Measurements from ENCODE around the gene XXYLT1. TPM values are rescaled to one million over a fixed set of nuclear protein-coding genes. Genes with fewer than 3 reads are reported as not detected.

Gene XXYLT1
- total and polyA plus RNA-seq, 12 donors: 6.2 to 14.6 (median 9.3) TPM

DNA sequence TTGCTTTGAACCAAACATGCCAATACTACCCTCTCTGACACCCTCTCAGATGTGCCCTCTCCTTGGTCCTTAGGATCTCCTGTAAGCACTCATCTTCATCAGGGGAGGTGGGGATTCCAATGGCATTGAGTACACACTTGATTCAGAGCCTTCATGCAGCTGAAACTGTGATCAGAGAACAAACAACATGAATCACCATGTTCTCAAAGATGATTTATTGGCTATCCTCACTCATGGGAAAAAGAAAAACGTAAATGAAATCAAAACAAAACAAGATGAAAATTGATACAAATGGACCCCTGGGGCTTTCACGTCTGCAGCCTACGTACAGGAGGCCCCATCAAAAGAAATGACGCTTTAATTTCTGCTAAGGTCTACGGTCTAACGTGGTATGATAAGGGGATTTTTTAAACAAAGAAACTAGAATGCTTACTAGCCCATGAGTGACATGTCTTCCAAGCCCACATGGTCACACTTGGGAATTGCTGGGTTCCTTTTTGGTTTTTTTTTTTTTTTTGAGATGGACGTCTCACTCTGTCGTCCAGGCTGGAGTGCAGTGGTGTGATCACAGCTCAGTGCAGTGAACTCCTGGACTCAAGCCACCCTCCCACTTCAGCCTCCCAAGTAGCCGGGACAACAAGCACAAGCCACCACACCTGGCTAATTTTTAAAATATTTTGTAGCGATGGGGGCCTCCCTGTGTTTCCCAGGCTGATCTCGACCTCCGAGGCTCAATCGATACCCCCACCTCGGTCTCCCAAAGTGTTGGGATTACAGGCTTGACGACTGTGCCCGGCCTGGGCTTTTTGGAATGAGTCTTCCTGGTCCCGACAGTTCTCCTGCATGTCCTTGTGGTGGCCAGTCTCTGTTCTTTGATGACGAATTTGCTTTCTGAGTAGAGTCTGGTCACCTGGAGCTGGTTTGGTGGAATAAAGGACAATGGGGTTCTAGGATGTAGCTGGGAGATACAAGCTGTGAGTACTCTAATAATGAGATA is 202.6 kb downstream of the XXYLT1 start:
- Histone ChIP-seq H3K9me3 (replicated peaks in 1 of 3) (no peaks in the 10 kb centered on the region), H3K4me1 (replicated peaks in 1 of 2) (no peaks in the 10 kb centered on the region), H3K4me3 (no peak overlapping the region), H3K27me3 (no peaks in the 10 kb centered on the region), H3K36me3 (replicated peaks in 1 of 2) (peaks cover 0 to 8% of the 10 kb centered on the region in 2 donors), H3K27ac (no peak overlapping the region)
- TF ChIP-seq POLR2A (IDR thresholded peaks at IDR 0.05): no peak
- TF ChIP-seq, protein P1, sequence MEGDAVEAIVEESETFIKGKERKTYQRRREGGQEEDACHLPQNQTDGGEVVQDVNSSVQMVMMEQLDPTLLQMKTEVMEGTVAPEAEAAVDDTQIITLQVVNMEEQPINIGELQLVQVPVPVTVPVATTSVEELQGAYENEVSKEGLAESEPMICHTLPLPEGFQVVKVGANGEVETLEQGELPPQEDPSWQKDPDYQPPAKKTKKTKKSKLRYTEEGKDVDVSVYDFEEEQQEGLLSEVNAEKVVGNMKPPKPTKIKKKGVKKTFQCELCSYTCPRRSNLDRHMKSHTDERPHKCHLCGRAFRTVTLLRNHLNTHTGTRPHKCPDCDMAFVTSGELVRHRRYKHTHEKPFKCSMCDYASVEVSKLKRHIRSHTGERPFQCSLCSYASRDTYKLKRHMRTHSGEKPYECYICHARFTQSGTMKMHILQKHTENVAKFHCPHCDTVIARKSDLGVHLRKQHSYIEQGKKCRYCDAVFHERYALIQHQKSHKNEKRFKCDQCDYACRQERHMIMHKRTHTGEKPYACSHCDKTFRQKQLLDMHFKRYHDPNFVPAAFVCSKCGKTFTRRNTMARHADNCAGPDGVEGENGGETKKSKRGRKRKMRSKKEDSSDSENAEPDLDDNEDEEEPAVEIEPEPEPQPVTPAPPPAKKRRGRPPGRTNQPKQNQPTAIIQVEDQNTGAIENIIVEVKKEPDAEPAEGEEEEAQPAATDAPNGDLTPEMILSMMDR (IDR thresholded peaks at IDR 0.05): no peak
- 87 to 92% (median 90%) methylated on average over 18 of the region's 18 CpGs for WGBS, 4 donors
- no peak for DNase-seq
- intact Hi-C loops (cut with DNase I): no loop called here

GRCh38 chr3:195066441-195066841 is 204.5 kb downstream of the XXYLT1 start:
- Histone ChIP-seq H3K4me1 (replicated peaks in 1 of 2) (no peaks in the 10 kb centered on the region), H3K9me3 (replicated peaks in 1 of 3) (no peaks in the 10 kb centered on the region), H3K27me3 (no peaks in the 10 kb centered on the region), H3K4me3 (no peak overlapping the region), H3K36me3 (replicated peaks in 1 of 2) (peaks cover 0 to 8% of the 10 kb centered on the region in 2 donors), H3K27ac (no peak overlapping the region)
- intact Hi-C loops (cut with DNase I): no loop called here
- TF ChIP-seq, protein P1 (IDR thresholded peaks at IDR 0.05): no peak
- TF ChIP-seq POLR2A (IDR thresholded peaks at IDR 0.05): no peak
- DNase-seq: no peak
- 94 to 98% (median 96%) methylated on average over 3 to 16 of the region's 16 CpGs for WGBS, 4 donors

DNA sequence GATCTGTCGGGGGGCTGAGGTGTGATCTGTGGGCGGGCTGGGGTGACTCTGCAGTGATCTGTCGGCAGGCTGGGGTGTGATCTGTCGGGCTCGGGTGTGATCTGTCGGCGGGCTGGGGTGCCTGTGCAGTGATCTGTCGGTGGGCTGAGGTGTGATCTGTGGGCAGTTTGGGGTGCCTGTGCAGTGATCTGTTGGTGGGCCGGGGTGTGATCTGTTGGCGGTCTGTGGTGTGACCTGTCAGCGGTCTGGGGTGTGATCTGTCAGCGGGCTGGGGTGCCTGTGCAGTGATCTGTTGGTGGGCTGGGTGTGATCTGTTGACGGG is 205.1 kb downstream of the XXYLT1 start:
- no peak overlapping the region for H3K4me3 ChIP-seq
- no peaks in the 10 kb centered on the region for H3K27me3 ChIP-seq
- no peak for DNase-seq
- intact Hi-C loops (cut with DNase I): no loop called here
- peaks cover 0 to 8% of the 10 kb centered on the region in 2 donors for H3K36me3 ChIP-seq (replicated peaks in 1 of 2)
- H3K27ac ChIP-seq: no peak overlapping the region
- TF ChIP-seq, protein P1 (IDR thresholded peaks at IDR 0.05): no peak
- TF ChIP-seq POLR2A (IDR thresholded peaks at IDR 0.05): no peak
- WGBS, 4 donors: 97 to 100% (median 98%) methylated on average over 3 to 13 of the region's 13 CpGs
- no peaks in the 10 kb centered on the region for H3K9me3 ChIP-seq (replicated peaks in 1 of 3)
- no peaks in the 10 kb centered on the region for H3K4me1 ChIP-seq (replicated peaks in 1 of 2)

DNA sequence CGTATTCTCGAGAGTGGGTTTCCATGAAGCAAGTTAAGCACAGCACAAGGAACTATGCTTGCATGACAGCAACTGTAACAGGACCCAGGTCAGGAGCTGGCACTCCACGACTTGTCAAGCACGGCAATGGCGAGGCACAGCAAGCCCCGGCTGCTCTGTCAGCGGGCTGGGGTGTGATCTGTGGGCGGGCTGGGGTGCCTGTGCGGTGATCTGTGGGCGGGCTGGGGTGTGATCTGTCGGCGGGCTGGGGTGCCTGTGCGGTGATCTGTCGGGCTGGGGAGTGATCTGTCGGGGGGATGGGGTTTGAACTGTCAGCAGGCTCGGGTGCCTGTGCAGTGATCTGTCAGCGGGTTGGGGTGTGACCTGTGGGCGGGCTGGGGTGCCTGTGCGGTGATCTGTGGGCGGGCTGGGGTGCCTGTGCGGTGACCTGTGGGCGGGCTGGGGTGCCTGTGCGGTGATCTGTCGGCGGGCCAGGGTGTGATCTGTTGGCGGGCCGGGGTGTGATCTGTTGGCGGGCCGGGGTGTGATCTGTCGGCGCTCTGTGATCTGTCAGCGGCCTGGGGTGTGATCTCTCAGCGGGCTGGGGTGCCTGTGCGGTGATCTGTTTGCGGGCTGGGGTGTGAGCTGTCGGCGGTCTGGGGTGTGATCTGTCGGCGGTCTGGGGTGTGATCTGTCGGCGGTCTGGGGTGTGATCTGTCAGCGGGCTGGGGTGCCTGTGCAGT is 205.7 kb downstream of the XXYLT1 start:
- Histone ChIP-seq H3K4me3 (no peak overlapping the region), H3K9me3 (replicated peaks in 1 of 3) (no peaks in the 10 kb centered on the region), H3K27me3 (no peaks in the 10 kb centered on the region), H3K4me1 (replicated peaks in 1 of 2) (no peaks in the 10 kb centered on the region), H3K27ac (no peak overlapping the region), H3K36me3 (replicated peaks in 1 of 2) (peaks cover 0 to 8% of the 10 kb centered on the region in 2 donors)
- 90 to 96% (median 95%) methylated on average over 13 to 42 of the region's 42 CpGs for WGBS, 4 donors
- intact Hi-C loops (cut with DNase I): no loop called here
- DNase-seq: no peak
- no peak for TF ChIP-seq POLR2A (IDR thresholded peaks at IDR 0.05)
- TF ChIP-seq, protein P1 (IDR thresholded peaks at IDR 0.05): no peak

All from adrenal gland (tissue), 12 donors.